GM19324 (cell line): Measurements from ENCODE around the gene ARRDC3.
"Not testable (repeated sequence)": the region's sequence is repeated elsewhere in the genome, so short reads cannot be mapped to it uniquely, and the experiment has no call there.

Experiments
- ATAC-seq: cut with Tn5 transposase; IDR thresholded peaks from one replicate; pipeline ENCODE4 v1.9.1; 2021; ENCODE audit warnings: mild to moderate bottlenecking, moderate library complexity; ENCODE audit not compliant: unreplicated experiment, low FRiP score

The ARRDC3 gene

DNA sequence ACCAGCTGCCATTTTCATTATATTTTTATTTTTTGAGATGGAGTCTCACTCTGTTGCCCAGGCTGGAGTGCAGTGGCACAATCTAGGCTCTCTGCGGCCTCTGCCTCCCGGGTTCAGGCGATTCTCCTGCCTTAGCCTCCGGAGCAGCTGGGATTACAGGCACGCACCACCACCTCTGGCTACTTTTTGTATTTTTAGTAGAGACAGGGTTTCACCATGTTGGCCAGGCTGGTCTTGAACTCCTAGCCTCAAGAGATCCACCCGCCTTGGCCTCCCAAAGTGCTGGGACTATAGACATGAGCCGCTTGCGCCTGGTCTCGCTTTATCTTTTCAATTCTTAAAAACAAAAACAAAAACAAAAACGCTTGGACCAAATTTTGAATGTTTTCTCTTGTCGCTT, 2.5 kb upstream of the ARRDC3 start:
- ATAC-seq: not testable (repeated sequence)

DNA sequence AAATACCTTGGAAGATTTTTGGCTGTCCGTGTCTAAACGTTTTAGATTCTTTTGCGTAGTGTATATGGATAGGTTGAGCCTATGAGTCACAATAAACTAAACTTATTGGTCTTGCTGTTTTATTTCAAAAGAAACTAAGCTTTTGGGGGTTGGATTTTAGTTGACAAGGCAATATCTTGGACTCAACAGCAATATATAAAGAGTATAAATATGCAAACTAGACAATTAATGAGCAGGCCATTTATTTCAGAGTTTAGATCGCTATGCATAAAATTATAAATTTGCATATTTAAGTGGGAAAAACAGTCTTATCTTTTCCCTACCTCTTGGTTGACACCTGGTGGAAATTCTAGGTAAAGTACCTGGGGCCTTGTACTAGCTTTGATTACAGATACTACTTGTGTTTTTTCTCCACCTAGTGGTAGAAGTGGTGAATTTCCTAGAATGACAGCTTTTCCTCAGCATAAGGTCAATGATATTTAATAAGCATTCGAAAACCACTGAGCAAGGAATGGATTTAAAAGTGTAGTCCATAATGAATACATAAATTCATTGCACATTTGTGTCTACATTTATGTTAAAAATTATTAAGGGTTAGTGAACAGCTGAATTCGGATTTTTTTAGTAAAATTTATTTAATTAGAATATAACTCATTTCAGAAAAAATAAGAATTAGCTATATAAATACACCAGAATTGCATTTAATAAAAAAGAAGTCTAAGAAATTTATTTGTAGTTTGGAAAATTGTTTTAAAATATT, 1.7 kb upstream of the ARRDC3 start:
- ATAC-seq: no peak

DNA sequence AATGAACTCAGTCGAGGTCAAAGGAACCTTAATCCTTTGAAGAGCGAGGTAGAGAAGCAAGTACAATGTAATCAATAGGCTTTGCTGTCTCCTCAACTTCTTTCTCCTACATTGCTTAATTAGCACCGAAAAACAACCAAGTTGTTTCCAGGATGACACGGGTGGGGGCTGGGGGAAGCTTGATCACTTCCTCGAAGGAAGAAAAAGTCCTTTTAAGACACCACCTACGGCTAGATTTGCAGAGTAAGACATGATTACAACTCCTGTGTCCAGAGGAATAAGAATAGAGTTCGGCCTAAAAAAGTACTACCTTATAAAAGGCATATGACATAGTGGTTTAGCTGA, 811 bp upstream of the ARRDC3 start:
- no peak for ATAC-seq

DNA sequence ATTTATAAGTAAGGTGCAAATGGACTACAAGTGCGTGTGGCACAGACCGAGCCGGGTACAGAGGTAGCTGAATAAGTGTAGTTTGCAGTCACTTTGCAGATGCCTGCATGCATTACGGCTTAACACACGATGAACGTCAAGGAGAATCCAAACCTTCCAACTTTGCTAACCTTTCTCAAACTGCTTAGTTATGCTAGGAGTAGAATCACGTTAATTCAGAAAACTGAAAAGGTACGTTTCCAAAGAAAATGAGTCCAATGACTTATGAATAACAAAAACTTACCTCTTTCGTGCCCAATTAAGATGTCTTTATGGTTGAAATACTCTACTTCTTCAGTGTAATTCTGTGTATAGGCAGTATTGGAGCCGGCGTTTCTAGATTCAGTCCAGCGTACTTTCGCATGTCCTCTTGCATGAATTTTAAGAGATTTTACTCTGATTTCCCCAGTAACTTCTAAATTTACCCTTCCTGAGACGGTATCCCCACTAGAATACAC, 539 bp downstream of the ARRDC3 start:
- ATAC-seq: no peak

DNA sequence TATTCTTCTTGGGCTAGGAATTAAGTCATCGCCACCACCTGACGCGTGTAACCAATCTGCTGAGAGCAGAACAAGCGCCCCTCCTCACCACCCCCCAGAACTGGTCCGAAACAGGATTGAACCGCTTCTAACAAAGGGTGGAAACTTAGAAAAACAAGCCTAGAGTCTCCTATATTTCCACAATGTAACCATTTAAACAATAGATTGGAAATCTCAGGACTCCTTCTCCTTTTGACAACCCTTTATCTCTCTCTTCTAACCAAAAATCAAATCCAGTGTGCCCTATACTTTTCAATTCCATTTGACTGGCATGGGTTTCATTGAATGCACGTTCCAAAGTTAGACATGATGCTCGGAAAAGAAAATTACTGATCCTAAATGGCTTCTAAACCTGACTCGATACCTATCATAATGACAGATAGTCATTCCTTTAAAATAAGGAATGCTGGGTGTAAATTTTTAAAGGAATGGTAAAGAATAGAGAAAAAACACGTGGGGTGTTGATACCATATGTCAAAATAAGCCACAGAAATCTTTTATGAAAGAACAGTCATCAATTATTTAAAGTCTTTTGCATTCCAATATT, 1.2 kb downstream of the ARRDC3 start:
- ATAC-seq: no peak

DNA sequence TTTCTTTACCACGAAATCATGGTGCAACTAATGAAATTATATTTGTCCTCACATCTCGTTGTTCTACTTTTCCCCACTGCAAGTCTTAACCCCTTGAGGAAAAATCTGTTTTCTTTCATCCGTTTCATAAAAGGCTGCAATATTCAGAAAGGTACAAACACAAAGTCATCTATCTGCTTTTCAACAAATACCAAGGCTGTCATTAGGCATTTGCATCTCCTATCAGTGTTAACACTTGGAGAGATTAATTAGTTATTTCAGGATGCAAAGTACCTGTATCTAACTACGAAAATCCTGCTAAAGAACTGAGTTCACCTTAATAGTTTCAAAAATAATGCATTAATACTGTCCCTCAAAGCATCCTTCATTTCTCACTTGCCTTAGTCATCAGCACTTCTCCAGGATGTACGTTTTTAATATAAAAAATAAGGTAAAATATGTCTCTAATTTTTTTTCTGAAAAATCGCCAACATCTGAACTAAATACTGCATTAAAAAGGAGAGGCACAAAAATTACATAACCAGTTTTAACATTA, 1.8 kb downstream of the ARRDC3 start:
- ATAC-seq: no peak

DNA sequence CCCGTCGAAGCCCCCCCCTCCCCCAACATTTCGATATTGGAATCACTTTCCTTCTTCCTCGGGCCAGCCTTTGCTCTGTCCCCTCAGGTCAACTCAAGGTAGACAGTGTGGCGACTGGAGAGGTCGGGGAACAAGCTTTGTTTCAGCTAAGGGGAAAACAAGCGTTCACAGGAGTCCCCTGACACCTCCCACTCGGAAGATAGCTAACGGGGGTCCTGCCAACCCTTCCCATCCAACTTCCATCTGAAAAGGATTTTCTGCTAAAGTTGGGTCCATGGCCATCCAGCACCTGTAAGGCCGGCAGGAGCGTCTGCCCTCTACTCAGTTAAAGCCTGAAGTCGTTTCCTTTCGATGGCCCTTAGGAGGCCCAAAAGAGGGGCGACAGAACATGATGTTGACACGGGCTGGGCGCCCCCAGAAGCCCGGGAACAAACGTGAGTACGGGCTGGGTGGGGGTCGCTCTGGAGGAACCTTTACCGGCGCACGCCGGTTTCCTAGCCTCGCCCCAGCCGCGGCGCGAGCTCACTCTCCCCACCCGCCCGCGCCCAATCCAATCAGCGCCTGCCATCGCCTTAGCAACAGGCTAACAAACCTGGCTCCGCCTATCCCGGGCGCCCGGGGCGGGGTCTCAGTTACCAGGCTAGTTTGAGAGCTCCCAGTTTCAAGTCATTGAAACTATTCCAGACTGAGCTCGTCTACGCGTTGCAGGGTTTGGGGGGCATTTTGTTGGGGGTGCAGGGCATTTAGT, 2.5 kb downstream of the ARRDC3 start:
- ATAC-seq: peak; percentile 56

DNA sequence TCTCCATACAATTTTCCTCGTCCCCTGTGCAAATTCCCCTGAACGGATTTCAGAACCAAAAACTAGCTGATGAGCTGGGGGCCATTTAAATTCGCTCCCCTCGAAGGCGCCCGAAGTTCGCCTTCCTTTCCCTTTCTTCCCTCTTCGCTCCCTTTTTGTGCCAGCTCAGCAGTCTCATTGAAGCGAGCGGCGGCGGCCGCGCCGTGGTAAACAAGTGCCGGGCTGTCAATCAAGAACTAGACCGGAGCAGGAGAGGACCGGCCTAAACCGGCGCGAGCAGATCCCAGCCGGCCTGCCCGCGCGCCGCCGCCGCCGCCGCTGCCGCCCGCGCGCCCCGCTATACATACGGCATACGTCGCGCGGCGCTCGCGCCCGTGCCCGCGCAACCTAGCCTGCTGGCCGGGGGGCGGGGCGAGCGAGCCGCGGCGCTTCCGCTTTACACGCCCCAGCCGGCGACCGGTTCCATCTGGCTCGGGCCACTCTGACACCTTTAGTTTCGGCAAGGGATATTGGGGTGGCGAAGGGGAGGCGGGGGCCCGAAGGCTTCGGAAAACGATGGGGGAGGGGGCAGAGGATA, 3.1 kb downstream of the ARRDC3 start:
- ATAC-seq: peak; percentile 76

DNA sequence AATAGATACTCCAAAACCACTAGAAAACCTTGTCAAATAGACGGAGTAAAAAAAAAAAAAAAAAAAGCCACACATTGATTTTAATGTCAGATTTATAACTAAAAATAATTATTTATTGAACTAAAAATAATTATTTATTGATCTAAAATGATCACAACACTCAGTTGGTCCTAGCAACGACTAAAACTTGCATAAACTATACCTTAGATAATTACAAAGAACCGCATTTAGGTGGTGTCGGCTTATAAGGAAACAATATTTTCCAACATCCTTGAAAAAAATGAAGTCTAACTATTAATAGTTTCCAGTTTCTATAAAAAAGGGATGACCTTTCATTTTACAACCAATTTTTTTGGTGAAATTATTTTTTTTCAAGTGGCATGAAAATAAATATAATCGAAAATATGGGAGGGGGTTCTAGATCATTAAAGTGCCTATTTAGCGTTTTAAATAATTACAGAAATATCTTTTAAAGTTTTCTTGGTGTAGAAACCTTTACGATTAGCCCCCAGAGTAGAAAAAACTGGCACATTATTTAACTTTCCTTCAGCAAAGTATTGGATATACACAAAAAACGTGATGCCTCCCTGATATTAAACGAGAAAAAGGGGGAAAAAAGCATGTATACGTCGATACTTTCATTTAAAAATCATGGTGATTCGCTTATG, 3.7 kb downstream of the ARRDC3 start:
- no peak for ATAC-seq

DNA sequence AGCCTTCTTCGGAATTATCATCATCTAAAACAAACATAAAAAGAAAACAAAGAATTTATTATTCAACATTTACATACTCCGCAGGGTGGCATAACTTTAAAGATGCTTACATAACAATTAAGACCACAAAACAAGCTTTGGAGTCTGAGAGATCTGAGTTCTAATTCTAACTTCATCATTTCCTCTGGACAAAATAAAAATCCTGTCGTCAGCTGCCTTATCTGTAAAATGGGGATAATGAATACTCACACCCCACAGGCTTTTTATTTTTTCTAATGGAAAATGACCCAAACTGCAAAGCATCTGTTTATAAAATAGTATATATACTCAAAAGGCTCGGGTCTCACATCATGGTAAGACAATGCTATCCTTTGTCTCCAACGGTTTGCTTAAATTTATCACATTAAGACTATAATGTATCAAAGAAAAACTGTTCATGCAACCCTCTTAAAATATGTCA, 4.3 kb downstream of the ARRDC3 start:
- ATAC-seq: no peak

DNA sequence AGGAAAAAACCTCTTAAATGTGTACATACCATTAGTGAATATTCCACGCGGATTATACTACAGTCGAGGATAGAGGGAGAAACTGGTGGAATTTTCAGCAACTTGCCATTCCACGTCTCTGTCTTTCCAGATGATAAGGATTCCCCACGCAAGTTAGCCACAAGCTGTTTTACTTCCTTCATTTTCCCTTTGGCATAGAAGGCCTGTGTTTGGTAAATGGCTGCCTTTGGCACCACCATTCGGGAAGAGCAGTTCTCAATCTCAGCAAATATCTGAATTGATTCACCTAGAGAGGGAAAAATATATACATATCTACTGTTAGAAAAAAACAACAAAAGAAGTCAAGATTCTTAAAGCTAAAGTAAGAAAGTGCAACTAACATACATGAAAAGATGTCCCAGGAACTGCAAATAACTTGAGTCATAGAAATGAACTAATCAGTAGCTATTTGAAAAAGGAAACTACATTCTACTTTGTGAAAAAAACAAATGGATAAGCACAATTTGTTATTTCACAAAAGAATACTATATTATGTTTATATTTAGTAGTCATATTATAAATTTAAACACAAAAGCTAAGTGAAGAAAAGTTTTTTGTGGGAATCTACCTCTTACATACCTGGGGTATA, 8.1 kb downstream of the ARRDC3 start:
- no peak for ATAC-seq

DNA sequence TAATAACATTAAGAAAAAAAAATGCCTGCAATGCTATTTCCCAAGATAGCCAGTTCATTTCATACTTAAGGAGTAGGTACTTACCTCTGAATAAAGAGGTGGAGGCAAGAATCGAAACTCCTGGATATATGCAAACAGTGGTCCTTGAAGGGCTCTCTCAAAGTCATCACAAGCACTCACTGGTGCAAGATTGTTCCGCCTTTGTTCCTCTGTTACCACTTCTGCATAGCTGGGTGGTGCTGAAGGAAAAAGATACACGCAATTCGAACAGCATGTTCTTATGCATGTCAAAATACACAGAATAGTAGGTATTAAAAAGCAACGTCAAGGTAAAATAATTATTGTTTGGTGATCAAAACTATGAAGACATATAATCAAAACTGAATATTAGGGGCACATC, 9.5 kb downstream of the ARRDC3 start:
- ATAC-seq: no peak

DNA sequence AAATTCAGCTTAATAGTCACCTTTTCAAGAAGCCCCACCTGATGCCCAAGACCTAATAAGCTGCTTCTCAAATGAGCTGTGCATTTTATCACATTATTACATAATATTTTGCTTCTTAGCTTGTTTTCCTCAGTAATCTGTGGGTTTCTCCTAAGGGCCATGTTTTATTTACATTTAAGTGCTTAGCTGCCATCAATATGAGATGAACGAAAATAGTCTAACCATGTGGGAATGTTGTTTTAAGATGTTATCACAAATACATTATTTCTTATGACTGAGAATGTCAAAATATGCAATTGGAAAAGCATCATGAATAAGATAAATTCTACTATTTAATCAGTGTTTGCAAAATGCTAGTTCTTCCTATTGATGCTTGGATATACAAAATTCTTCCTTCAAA, 10.1 kb downstream of the ARRDC3 start:
- no peak for ATAC-seq

DNA sequence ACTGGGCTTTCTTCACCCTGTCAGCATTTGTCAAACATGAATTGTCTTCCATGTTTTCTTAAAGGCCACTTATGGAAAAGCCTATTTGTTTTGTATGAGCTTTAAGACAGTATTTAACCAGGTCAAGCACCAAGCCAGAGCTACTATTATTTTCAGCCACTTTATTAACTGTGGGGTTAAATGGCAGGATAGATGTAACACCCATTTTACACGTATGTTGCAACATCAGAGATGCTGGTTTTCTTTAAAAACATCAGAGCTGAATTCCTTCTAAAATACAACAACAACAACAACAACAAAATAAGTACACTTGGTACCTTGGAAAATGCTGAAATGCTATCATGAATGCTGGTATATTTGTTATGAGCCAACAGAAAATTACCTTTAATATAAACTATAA, 13.6 kb downstream of the ARRDC3 start:
- ATAC-seq: no peak

DNA sequence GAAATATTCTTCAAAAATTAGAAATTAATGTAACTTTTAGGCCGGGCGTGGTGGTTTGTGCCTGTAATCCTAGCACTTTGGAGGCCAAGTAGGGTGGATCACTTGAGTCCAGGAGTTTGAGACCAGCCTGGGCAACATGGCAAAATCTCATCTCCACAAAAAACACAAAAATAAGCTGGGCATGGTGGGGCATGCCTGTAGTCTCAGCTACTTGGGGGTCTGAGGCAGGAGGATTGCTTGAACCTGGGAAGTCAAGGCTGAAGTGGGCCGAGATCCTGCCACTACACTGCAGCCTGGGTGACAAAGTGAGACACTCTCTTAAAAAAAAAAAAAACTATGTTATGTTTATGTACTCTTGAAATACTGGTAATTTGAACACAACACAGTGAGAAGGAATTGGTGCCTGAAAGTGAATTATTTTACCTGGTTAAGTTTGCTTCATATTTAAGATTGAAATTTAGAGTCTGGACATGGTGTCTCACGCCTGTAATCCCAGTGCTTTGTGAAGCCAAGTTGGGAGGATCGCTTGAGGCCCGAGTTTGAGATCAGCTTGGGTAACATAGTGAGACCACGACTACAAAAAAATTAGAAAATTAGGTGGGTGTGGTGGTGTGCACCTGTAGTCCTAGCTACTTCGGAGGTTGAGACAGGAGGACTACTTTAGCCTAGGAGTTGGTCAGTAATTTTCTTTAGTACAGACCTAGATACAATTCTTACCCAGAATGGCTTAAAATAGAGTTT, 15.0 kb downstream of the ARRDC3 start:
- no peak for ATAC-seq

DNA sequence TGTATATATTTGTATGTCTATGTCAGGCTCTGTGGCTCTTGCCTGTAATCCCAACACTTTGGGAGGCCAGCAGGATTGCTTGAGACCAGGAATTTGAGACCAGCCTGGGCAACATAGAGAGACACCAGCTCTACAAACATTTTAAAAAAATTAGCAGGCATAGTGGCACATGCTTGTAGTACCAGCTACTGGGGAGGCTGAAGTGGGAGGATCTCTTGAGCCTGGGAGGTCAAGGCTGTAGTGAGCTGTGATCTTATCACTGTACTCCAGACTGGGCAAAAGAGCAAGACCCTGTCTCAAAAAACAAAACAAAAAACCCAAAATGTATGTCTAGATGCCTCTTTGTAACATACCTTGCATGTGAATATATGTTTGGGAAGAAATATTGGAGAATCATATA, 15.8 kb downstream of the ARRDC3 start:
- ATAC-seq: no peak

DNA sequence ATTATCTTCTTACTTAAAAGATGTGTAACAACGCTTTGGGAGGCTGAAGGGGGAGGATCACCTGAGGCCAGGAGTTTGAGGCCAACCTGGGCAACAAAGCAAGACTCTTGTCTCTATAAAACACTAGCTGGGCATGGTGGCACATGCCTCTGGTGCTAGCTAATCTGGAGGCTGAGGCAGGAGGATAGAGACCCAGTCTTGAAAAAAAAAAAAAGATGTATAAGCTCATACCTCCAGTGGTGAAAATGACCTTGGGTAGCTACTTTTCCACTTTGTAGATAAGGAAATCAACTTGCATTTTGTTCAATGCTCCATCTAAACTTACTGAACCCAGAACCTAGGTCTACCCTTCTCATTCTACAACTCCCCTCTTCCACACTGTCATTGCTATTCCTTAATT, 16.6 kb downstream of the ARRDC3 start:
- ATAC-seq: no peak

DNA sequence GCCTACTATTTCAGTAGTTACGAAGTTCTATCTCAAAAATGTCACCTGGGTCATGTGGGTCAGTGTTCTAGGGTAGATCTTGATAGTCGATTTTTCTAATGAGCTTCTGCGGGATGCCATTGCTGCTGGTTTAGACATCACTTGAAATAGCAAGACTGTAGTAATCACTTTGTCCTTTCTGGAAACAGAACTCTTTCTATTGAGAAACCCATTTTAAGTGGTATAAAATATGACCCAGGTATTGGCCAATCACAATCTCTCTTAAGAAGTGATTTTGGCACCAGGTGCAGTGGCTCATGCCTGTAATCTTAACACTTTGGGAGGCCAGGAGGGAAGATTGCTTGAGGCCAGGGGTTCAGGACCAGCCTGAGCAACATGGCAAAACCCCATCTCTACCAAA, 17.6 kb downstream of the ARRDC3 start:
- ATAC-seq: no peak

DNA sequence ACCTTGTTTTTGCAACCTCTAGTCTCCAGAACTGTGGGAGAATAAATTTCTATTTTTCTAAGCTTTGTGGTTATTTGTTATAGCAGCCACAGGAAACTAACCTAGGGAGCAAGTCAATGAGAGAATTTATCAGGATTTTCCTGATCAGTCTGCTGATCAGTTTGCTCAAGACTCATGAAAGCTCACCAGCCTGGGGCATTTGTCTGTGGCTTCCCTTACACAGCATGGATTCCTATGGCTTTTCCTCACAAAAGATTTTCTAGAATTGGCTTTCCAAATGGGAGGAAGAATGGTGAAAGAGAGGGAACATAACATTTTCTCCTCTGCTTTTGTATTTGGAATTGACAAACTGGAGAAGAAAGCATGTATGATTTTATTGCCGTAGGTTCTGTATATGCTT, 20.2 kb downstream of the ARRDC3 start:
- ATAC-seq: no peak
